ENCODE data around the gene DERL2.

Gene DERL2

DNA sequence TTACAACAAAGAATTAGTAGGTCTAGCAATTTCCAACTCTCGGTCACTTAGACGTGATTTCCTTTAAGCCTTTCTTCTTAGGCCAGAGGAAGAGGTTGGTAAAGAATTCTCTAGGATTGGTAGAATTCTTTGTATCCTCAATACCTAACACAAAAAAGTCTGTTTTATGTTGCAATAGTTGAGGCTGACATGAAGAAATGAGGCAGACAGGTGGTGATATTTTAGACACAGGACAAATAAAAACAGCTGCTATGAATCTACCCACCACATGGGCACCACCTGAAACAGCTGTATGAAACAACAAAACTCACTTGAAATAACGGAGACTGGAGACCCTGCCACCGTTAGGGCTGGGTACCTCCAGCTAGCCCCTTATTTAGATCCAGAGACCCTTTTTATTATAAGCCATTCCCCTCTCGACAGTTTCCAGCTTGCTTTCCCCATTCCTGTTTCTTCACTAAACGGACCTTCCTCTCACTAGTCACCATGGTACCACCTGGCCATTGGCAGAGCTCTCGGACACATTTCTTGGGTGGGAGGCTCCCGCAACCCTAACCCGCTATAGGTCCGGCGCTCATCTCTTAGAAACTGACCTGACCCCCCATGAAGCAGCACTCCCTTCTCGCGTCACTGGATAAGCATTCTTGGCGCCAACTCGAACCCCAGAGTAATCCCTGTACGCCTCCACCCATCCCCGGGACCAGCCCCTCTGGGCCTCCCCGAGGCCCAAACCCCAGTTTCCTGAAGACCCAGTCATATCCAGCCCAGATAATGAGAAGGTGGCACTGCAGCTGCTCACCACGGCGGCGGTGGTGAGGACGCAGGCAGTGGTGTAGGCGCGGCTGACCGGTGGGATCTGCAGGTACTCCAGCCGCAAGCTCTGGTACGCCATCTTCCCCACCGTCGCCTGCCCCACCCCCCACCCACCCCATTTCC lies at the start of gene DERL2:
Gene DERL2 (minus strand): TSS at position 909 of the 936 bp plus-strand sequence. CDS start 17 bp downstream, at position 892.
- DNase-seq (ENCODE audit: low spot score) = peak; percentile 12

DNA sequence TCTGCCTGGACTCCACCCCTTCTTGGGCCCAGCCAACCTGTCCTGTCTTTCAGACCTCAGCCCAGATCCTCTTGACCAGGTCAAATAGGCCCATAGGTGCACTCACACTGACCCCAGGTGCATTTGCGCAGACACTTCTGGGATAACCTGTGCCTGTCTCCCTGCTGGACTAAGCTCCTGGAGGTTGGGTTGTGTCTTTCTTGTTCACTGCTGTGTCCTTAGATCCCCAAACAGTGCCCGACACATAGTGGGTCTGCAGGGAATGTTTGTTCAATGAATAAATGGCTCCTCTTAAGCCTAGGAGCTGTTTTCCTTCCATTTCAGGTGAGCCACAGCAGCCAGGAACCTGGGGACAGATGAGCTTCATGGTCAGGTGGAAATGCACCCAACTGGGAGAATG lies 49.5 kb upstream of the DERL2 start:
- no peak for DNase-seq (ENCODE audit: low spot score)

DNA sequence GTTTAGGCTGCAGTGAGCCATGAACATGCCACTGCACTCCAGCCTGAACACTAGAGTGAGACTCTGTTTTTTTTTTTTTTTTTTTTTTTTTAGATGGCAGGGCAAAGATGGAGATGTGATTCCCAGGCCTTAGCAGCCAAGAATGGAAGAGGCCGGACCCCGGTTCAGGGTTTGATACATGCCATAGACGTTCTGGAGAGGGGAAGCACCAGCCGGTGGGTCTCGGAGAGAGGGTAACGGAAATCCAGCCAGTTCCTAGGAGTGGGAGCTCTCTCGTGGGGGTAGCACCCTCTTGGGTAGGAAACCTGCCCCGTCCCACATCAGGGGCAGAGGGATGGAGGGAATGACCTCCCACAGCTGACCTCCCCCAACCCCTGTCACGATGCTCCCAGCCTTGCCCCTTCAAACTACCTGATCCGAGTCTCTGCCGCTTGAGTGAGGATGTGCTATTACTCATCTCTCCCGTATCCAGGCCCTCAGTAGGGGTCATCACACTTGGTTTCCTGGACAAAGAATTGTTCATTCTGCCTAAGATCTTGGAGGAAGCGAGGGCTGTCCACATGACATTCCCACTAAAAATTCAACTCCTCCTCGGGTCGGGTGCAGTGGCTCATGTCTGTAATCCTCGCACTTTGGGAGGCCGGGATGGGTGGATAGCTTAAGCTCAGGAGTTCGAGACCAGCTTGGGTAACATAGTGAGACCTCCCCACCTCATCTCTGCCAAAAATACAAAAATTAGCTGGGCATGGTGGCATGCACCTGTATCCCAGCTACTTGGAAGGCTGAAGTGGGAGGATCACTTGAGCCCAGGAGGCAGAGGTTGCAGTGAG lies 47.7 kb upstream of the DERL2 start:
- DNase-seq (ENCODE audit: low spot score) = peak; percentile 44

DNA sequence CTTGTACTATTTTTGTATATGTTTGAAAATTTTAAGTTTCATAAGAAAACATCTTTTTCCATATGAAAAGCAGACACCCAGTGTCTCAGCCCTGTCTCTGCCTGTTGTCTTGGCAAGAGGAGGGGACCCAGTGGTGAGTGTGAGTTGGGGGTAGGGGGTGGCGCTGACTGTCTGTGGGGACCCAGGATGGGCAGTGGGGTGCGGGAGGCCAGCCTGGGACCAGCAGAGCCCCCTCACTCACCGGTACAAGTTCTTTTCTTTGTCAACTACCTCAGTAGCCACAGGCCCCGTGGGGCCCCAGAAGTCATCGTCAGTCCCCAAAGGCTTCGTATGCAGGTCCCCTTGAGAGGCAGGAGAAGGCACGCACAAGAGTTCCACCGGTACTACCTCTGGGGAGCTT lies 46.6 kb upstream of the DERL2 start:
- DNase-seq (ENCODE audit: low spot score) = no peak

DNA sequence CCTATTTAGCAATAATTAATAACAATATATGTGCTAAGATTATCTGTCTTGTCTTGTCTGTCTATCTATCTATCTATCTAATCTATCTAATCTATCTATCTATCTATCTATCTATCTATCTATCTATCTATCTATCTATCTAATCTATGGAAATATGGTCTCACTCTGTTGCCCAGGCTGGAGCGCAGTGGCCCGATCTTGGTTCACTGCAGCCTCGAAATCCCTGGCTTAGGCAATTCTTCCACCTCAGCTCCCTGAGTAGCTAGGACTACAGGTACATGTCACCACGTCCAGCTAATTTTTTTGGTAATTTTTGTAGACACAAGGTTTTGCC lies 45.1 kb upstream of the DERL2 start:
- no peak for DNase-seq (ENCODE audit: low spot score)

GRCh38 chr17:5530265-5531084 lies 44.5 kb upstream of the DERL2 start:
- DNase-seq (ENCODE audit: low spot score) = no peak

- no peak for DNase-seq (ENCODE audit: low spot score)
Observed at GRCh38 chr17:5527601-5528250, 41.7 kb upstream of the DERL2 start.

GRCh38 chr17:5526821-5527598 lies 41.0 kb upstream of the DERL2 start:
- DNase-seq (ENCODE audit: low spot score) = peak; percentile 98

DNA sequence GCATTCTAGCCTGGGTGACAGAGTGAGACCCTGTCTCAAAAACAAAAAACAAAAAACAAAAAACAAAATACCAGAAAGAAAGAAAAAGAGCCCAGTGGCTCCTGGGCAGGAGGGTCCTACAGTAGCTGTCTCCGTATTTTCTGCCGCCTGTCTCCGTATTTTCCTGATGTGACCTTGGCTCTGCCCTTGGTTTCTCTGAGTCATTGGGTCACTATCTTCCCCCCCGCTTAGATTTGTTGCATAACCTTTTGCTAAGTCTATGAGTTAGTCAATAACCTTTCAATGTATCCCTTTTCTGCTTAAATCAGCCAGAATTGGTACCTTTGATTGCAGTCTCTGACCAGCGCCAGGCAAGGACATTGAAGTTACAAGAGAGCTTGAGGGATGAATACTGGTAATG lies 37.3 kb upstream of the DERL2 start:
- no peak for DNase-seq (ENCODE audit: low spot score)

- DNase-seq (ENCODE audit: low spot score) = no peak
Observed at GRCh38 chr17:5522476-5522875, 36.5 kb upstream of the DERL2 start.

GRCh38 chr17:5516060-5516792 lies 30.2 kb upstream of the DERL2 start:
- DNase-seq (ENCODE audit: low spot score) = peak; percentile 90

DNA sequence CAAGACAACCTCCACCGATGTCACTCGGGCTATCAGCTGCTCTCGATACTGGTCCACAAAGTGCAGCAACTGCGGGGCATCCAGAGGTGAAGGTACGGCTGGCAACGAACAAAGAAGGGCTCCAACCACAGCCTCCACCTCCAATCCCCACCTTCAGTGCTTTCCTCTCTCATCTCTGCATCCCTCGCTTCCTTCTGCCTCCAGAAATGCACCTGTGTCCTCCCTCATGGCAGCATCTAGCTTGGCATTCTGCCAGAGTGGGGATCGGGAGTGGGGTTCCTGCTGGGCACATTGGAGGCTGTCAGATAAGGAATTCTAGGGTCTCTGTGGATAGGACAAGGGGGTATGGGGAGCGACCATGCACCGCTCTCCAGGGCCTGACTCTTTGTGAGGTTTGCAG lies 29.0 kb upstream of the DERL2 start:
- DNase-seq (ENCODE audit: low spot score) = no peak

- no peak for DNase-seq (ENCODE audit: low spot score)
Observed at GRCh38 chr17:5513628-5514027, 27.6 kb upstream of the DERL2 start.

GRCh38 chr17:5511401-5512225 lies 25.6 kb upstream of the DERL2 start:
- no peak for DNase-seq (ENCODE audit: low spot score)

DNA sequence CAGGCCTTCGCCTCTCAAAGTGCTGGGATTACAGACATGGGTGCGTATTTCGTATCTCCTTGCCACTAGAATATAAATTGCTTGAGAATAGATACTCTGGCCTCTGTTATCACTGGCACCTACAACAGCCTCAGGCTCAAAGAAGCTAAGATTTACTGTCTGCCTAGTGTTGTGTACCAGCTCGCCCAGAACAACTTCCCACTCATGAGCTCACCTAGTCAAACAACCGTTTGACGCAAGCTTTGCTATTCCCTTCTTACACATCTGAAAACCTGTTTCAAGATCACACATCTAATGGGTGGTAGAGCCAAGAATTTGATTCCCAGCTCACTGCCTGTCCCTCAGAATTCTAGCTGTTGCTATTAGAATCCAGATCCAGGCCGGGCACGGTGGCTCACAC lies 24.8 kb upstream of the DERL2 start:
- no peak for DNase-seq (ENCODE audit: low spot score)

- no peak for DNase-seq (ENCODE audit: low spot score)
Observed at GRCh38 chr17:5509482-5509881, 23.5 kb upstream of the DERL2 start.

DNA sequence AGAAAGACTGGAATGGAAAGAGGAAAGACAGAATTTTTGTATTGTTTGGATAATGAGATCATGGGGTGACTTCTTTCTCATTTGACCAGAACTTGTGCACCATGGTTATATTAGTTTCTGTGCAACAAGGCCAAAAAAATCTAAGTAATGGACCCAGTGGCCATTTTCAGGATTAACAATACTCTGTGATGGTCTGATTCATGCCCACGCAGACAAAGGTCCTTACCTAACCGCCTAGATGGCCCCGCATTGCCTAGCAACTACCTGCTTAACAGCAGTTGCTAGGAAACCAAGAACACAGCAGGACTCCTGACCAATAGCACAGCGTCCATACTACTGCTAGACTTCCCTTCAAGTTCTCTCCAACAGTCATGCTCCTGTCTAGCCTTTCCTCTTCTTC lies 22.8 kb upstream of the DERL2 start:
- DNase-seq (ENCODE audit: low spot score) = no peak

DNA sequence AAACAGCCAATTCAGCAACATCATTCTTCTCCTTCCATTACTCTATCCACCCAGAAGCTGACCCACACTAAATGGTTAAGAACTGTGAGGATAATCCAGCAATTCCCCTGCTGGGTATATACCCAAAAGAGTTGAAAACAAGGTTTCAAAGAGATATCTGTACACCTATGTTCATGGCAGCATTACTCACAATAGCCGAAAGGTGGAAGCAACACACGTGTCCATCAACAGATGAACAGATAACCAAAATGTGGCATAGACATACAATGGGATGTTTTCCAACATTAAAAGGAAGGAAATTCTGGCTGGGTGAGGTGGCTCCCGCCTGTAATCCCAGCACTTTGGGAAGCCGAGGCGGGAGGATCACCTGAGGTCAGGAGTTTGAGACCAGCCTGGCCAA lies 20.3 kb upstream of the DERL2 start:
- no peak for DNase-seq (ENCODE audit: low spot score)

DNA sequence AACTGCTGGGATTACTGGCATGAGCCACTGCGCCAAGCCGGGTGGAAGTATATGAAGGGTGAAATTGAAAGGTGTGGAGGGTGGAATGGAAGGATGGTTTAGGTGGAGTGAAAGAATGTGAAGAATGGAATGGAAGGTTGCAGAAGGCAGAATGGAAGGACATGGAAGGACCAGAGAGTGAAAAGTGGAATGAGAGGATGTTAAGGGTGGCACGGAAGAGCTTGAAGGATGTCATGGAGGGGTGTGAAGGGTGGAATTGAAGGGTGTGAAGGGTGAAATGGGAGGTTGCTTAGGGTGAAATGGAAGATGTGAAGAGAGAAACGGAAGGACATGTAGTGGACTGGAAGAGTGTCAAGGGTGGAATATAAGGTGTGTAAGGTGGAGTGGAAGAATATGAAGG lies 16.6 kb upstream of the DERL2 start:
- no peak for DNase-seq (ENCODE audit: low spot score)
